RKO (cell line): ENCODE data around the gene PMFBP1.
"Not testable (repeated sequence)": the region's sequence is repeated elsewhere in the genome, so short reads cannot be mapped to it uniquely, and the experiment has no call there.

Experiments
- DNase-seq: peaks from one replicate; pipeline ENCODE4 v3.0.0-alpha.2; 2016; ENCODE audit warnings: low spot score

PMFBP1 gene

GRCh38 chr16:72105978-72106377 is 66.0 kb downstream of the PMFBP1 start:
- no peak for DNase-seq

- DNase-seq: no peak
These were observed 67.0 kb downstream of the PMFBP1 start for GRCh38 chr16:72104905-72105304.

- DNase-seq: no peak
These were observed 70.8 kb downstream of the PMFBP1 start for GRCh38 chr16:72101195-72101594.

- DNase-seq: peak; percentile 71
These were observed 72.6 kb downstream of the PMFBP1 start for GRCh38 chr16:72099377-72099818.

DNA sequence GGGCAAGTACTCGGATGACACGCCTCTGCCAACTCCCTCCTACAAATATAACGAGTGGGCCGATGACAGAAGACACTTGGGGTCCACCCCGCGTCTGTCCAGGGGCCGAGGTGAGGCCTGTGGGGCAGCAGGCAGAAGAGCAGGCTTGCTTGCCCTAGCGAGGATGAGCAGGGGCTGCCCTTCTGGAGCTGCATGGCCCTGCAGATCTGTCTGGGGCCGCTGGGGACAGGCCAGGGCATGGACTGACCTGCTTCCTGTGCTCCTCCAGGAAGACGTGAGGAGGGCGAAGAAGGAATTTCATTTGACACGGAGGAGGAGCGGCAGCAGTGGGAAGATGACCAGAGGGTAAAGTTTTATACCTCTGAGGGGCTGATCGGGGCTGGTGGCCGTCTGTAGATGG is 73.0 kb downstream of the PMFBP1 start:
- no peak for DNase-seq

DNA sequence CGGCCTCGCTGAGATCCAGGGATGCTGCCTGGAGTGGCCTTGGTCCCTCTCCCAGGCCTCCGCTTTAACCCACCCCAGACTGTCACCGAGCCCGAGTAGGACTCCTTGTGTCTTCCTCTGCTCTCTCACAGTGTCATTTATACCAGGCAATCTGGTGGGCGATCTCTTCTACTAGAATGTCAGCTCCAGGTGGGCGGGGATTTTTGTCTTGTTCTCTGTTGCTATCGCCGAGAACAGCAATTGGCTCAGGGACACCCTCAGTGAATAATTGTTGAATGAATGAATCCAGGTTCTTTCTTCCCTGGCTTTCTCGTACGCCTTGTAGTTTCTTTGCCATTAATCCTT is 77.7 kb downstream of the PMFBP1 start:
- peak; percentile 29 for DNase-seq

DNA sequence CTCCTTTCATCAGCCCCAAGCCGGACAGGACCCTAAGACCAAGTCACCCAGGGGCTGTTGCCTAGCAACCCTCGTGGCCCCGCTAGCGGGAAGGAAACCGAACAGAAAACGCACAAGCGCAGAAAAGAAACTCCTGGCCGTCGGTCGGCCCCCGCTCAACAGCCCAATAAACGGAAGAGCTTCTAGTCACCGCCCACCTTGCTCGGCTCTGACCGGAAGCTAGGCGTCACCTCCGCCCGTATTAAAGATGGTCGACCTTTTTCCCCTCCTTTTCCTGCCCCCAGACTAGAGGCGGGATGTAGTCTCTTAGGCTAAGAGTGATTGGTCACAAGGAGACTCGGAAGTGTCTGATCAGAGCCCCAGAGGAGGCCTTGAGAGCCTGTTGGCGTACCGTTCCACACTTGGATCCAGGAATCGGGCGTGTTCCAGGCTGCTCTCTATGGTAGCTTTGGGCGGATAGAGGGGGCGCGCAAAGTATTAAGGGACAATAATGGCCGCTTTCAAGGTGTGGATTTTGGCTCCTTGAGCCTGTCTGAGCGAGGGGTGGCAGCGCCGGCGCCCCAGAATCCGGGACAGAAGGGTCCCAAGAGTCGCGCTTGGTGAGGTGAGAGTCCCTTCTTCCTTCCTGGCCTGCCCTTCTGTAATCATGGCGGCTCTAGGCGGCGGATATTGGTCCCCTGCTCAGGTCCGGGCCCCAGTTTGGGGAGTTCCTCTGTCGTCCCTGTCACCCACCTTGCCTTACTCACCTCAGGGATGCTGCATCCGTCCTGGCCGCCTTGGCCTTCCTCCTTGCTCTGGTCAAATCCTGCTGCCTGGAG is 78.3 kb downstream of the PMFBP1 start, which contains the start of the genes DHX38 and TXNL4B:
TSS of gene DHX38 (plus strand) at position 400 of the 818 bp plus-strand sequence. CDS start 2,311 bp downstream, outside the sequence.
TSS of gene TXNL4B (minus strand) at position 173 of the 818 bp plus-strand sequence. CDS start 2,871 bp downstream, outside the sequence.
- DNase-seq: peak; percentile 99

DNA sequence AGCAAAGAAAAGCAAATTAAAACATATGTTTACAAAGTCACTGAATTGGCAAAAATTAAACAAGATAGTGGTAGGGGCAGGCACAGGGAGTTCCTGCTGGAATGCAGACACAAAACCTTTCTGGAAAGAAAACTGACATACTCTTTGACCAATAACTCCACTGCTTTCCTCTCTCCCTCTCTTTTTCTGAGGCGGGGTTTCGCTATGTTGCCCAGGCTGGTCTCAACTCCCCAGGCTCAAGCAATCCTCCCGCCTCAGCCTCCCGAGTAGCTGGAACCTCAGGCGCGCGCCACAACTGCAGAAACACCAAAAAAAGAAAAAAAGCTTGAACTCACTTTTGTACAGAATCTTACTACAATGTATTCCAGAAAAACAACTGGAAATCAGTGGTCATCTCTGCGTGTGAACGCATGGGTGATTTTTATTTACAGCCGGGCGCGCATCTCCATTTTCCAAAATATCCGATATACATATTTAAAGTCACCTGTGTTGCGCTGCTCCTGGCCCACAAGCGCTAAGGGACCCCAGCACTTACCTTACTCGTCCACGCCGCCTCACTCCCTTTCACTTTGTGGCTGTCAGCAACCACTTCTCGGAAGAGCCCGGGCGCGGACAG is 79.0 kb downstream of the PMFBP1 start:
- DNase-seq: peak; percentile 77

- no peak for DNase-seq
These were observed 80.7 kb downstream of the PMFBP1 start for GRCh38 chr16:72091217-72091616.

GRCh38 chr16:72085002-72085401 is 87.0 kb downstream of the PMFBP1 start:
- no peak for DNase-seq

- no peak for DNase-seq
These were observed 87.5 kb downstream of the PMFBP1 start for GRCh38 chr16:72084445-72084844.

DNA sequence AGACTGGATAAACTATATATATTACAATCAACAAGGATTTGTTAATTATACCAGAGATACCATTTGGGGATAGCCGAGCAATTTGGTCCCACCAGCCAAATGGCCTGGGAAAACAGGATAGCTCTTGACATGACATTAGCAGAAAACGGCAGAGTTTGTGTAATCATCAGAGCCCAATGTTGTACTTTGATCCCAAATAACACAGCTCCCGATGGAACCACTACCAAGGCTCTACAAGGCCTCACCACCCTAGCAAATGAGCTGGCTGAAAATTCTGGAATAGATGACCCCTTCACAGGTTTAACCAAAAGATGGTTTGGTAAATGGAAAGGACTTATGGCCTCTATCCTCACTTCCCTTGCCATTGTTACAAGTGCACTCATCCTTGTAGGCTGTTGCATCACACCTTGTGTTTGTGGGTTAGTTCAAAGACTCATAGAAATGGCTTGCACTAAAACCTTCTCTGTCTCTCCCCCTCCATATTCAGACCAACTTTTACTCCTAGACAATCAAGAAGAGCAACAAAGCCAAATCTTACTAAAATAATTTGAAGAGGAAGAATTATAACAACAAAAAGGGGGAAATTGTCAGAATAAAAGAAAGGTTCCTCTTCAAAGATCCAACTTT is 88.1 kb downstream of the PMFBP1 start:
- no peak for DNase-seq

GRCh38 chr16:72076991-72077706 is 94.8 kb downstream of the PMFBP1 start:
- not testable (repeated sequence) for DNase-seq

DNA sequence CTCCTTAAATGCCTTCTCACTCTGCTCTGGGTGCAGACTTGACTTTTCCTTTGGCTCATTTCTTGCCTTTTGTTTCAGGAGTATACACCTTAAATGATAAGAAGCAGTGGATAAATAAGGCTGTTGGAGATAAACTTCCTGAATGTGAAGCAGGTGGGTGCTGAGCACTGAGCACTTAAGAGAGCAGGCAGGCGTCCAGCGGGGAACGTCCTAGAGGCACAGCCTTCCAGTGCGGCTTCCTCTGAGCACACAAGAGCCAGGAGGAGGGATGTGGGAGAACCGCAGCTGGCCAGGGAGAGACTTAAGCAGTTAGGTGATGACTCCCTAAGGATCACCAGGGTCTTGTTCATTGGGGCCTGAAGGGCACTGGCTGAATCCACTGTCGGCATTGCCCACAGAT is 96.9 kb downstream of the PMFBP1 start:
- not testable (repeated sequence) for DNase-seq

DNA sequence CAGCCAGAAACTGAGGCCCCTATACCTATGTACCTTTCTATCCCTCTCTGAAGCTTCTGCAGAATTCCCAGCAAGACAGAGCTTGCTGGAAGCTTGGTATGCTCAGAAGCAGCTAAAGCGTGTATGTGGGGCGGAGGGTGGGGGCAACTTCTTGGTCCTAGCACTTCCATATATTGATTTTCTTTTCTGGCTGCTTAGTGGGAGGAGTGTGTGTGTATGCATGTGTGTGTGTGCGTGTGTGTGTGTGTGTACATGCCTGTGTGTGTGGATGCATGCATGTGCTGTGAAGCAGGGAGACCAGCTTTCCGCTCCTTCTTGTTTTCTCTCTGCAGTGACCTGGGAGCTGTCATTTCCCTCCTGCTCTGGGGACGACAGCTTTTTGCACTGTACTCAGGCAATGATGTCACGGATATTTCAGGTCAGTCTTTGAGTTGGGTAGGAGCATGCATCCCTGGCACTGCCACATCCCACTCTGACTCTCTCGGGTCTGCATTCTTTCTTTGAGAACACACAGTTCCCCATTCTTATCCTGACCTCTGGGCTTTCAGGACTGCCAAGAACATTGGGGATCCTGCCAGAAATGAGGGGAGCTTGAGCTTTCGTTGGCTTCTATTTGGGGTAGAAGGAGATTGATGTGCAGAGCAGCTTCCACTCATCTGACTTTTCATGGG is 98.3 kb downstream of the PMFBP1 start:
- DNase-seq: no peak

DNA sequence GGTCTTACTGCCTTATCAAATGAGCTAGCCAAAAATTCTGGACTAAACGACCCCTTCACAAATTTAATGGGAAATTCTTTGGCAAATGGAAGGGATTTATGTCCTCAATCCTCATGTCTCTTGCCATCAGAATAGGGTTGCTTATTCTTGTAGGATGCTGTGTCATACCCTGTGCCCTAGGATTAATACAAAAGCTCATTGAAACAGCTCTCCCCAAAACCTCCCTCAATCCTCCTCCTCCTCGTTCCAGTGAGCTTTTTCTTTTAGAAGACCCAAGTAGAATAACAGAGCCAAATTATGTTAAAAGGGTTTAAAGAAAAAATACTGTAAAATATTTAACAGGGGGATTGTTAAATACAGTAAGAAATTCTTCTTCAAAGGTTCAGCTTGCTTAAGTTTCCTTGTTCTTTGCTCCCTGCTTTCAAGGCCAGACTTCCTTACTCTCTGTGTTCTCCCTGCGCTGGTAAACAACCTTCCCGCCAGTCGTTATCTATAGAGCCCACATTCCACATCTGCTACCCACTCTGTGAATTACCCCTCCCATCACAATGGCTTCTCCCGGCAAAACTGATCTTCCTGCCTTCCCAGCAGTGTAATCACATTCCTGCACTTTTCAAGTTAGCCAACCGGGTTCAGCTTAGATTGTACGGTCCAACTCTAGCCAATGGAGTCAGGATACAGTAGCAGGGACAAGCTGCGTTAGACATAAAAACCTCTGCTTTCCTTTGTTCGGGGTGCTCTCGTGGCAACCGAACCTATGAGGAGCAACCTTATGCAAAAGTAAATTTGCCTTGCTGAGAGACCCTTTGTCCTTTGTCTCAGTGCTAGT is 99.2 kb downstream of the PMFBP1 start:
- DNase-seq: no peak
